ENCODE results near the gene TTC28.
"Not testable (repeated sequence)": the region's sequence is repeated elsewhere in the genome, so short reads cannot be mapped to it uniquely, and the experiment has no call there.

The TTC28 gene

GRCh38 chr22:28191571-28191970 lies 488.1 kb downstream of the TTC28 start:
- intact Hi-C loops (cut with DNase I); DNase-seq: not testable (repeated sequence)

DNA sequence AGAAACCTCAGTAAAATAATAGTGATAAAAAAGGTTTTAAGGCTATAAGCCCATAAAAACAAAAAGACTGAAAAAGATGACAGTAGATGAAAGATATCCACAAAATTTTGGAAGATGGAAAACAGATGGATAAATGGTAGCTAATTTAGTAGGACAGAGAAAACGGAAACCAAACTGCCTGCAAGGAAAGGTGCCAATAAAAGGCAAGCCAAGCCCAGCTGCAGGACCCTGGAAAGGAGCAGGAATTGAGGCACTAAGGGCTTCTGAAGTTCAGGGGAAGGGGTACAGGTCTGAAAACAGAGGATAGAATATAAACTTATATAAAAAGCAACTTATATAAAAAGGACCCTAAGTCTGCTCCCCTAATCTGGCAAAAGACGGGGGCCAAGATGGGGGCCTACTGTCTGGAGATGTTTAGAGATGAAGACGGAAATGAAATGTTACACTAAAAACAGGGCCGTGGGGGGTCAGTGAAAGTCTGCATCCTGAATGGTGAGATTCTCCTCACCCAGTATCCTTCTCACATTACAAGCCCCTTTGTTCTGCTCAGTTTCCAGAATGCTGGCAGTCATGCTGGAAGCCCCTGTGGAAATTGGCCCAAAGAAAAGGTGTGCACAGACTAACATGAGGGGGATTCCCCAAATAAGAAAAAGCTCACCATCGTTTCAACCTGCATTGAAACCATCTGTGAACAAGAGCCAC lies 491.3 kb downstream of the TTC28 start:
- no peak for DNase-seq
- intact Hi-C loops (cut with DNase I), result no loop called here

DNA sequence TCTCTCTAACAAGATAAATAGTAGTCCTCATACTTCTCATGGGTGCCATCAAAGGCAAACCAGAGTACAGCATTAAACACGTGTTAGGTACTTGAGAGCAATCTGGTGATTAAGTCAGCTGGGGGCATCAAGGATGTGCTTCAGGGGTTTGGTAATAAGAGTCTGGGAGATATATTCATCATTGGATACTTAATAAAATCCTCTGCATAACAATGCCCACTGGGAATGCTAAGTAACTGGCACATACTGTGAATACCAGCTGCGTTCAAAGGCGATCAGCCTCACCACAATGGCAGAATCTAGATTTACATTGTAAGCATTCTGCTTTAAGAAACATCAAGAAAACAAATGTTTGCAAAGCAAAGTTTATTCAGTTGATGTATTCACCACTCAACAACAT lies 492.0 kb downstream of the TTC28 start:
- no peak for DNase-seq
- intact Hi-C loops (cut with DNase I), result no loop called here

DNA sequence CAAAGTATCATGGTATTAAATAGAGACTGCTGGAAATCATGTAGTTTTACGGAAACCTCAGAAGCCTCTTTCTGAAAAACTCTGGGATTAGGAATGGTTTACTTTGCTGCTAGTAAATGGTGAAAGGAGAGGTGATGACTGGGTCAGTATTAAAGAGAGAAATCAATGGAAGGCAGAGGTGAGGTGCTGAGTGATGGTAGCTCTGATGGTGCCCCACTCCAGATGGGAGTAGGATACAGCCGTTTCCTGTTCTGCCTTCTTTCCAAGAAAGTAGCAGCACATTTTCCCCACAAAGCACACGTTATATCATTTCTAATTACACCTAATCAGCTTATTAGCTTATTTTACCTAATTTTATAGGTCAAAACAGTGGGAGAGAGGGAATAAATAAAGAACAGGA lies 493.0 kb downstream of the TTC28 start:
- DNase-seq, result no peak
- intact Hi-C loops (cut with DNase I), result no loop called here

DNA sequence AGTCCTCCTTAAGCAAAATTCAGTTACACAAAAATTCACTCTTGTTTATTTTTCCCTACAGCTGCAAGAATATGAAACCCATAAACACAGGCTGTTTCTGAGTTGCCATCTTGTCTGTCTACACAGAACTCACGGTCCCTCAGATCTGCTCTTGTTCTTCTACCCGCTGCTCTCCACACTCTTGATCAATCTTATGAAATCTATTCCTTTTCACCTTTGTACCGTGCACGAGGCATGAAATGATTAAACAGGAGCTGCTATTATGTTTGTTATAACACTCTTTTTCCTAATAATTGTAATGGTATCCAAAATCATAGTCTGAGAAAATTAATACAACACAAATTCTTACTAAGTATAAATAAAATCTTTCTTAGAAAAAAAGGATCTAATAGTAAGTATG lies 494.5 kb downstream of the TTC28 start:
- DNase-seq, result no peak
- intact Hi-C loops (cut with DNase I), result no loop called here

GRCh38 chr22:28183078-28183860 lies 496.4 kb downstream of the TTC28 start:
- peak in 1 of 42 donors; percentile 4 for DNase-seq
- intact Hi-C loops (cut with DNase I), result no loop called here

- intact Hi-C loops (cut with DNase I), result no loop called here
- DNase-seq, result no peak
These were observed 498.6 kb downstream of the TTC28 start for GRCh38 chr22:28180804-28181731.

DNA sequence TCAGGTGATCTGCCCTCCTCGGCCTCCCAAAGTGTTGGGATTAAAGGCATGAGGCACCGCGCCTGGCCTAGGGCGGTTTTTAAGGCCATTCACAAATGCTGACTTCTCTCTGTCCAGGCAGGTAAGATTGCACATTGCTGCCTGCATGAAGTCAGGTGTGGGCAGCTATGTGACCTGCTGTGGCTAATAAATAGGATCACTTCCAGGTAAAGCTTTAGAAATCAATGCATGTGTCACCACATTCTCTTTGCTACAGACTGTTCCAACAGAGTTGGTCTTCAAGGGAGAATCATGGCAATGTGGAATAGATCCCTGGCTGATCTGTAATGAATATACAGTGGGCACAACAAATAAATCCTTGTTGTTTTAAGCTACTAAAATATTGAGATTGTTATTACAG lies 500.2 kb downstream of the TTC28 start:
- intact Hi-C loops (cut with DNase I), result no loop called here
- no peak for DNase-seq

DNA sequence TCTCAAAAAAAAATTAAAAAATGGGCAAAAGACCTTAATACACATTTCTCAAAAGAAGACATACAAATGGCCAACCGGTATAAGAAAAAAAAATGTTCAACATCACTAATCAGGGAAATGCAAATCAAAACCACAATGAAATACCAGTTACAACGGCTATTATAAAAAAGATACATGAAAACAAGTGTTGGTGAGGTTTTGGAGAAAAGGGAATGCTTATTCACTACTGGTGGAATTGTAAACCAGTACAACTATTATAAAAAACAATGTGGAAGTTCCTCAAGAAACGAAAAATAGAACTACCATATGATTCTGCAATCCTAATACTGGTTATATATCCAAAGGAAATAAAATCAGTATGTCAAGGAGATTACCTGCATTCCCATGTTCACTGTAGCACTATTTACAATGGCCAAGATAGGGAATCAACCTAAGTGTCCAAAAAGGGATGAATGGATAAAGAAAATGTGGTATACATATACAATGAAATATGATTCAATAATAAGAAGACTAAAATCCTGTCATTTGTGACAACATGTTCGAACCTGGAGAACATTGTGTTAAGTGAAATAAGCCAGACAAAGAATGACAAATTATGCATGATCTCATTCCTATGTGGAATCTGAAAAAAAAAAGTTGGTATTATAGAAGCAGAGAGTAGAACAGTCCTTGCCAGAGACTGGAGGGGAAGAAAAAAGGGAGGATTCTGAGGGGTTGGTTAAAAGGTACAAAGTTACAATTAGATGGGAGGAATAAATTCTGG lies 503.7 kb downstream of the TTC28 start:
- intact Hi-C loops (cut with DNase I), result no loop called here
- no peak for DNase-seq

DNA sequence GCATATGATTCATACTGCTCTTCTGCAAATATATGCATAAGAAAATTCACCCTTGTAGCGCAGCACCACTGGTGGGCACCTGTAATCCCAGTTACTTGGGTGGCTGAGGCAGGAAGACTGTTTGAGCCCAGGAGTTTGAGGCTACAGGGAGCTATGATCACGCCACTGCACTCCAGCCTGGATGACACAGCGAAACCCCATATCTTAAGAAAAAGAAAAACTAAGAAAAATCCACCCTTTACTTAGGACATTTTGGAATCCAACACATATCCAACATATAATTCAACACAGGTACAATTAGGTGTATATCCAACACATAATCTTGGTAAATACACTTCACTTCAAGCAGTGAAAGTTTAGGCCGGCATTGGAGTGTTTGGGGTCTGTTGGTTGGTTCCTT lies 505.1 kb downstream of the TTC28 start:
- intact Hi-C loops (cut with DNase I), result no loop called here
- no peak for DNase-seq

- no peak for DNase-seq
- intact Hi-C loops (cut with DNase I), result no loop called here
These were observed 506.6 kb downstream of the TTC28 start for GRCh38 chr22:28172892-28173670.

- intact Hi-C loops (cut with DNase I), result no loop called here
- no peak for DNase-seq
These were observed 507.9 kb downstream of the TTC28 start for GRCh38 chr22:28171712-28172111.

GRCh38 chr22:28171115-28171514 lies 508.5 kb downstream of the TTC28 start:
- intact Hi-C loops (cut with DNase I), result no loop called here
- peak in 5 of 42 donors; percentile 9 to 49 (median 39) for DNase-seq

GRCh38 chr22:28169314-28169713 lies 510.3 kb downstream of the TTC28 start:
- intact Hi-C loops (cut with DNase I); DNase-seq: not testable (repeated sequence)

GRCh38 chr22:28155808-28156207 lies 523.8 kb downstream of the TTC28 start:
- no peak for DNase-seq
- intact Hi-C loops (cut with DNase I), result no loop called here

DNA sequence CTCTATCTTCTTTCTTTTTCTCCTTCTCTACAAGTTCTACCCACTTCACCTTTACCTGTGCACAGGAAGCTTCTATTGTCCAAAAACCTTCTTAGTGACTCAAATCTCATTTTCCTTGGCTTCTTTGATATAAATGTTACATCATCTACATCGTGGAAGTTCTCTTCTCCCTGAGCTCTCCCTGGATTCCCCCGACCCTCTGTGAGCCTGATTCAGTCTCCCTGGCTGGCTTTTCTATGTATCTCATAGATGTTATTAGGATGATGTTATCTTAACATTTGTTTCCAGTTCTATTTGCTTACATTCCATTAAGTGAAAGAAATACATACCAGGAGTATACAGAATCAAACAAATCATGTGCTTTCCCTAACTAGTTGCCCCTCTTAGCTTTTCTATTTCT lies 524.8 kb downstream of the TTC28 start:
- intact Hi-C loops (cut with DNase I), result no loop called here
- DNase-seq, result no peak

DNA sequence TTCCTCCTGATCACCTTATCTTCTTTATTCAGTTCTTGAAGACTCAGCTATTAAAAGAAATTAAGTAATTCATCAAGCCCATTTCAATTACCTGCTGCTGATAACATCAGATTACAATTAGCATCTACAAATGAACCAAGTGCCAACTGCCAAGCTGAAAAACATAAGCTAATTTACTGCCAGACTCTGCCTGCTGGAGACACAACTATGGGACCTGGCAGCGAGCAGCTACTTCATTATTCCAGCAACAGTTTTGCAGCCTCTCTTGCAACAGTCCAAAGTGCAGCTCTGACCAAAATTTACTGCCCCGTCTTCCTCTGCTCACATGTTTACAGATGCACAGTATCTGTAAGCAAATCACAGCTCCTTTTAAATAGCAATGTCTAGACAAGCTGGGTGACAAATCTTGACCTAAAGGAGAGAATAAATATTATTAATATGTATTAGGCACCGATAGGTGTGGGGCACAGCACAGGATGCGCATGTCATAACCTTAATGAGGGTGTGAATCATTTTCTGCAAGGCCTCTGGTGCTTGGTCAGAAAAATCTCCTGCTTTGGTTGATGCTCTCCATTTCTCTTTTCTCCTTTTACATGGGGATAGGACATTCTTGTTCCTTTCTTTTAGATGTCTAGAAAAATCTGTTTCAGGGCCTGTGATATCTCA lies 528.4 kb downstream of the TTC28 start:
- DNase-seq, result no peak

More for the DNA sequence above, 528.4 kb downstream of the TTC28 start:
- intact Hi-C loops (cut with DNase I), result no loop called here
